ENCODE data around the gene PNPLA5. TPM values are rescaled to one million over a fixed set of nuclear protein-coding genes. Genes with fewer than 3 reads are reported as not detected.
A peak's percentile ranks its signal among the peaks of the same experiment; 100 is the strongest.

Gene PNPLA5
- total and polyA plus RNA-seq, 8 donors = not detected

- TF ChIP-seq CTCF (IDR thresholded peaks at IDR 0.05) = no peak
- 74 to 81% methylated on average over 10 of the region's 10 CpGs for WGBS, 2 donors
- ATAC-seq (no peak), FAIRE-seq (no peak), DNase-seq (peak in 2 of 6 donors; percentile 2 to 38)
- no peaks in the 10 kb centered on the region for H3K4me1 ChIP-seq
- no peaks in the 10 kb centered on the region for H3K36me3 ChIP-seq
- no peak overlapping the region for H3K4me3 ChIP-seq
- no peaks in the 10 kb centered on the region for H3K27me3 ChIP-seq
- H3K9me3 ChIP-seq = no peaks in the 10 kb centered on the region
- H3K27ac ChIP-seq = no peak overlapping the region
- intact Hi-C loops (cut with DNase I) = no loop called here
These were observed 53.7 kb downstream of the PNPLA5 start for GRCh38 chr22:43838161-43838560.

- H3K27ac ChIP-seq = no peak overlapping the region
- peak in 1 of 6 donors; percentile 2 for DNase-seq
- TF ChIP-seq CTCF (IDR thresholded peaks at IDR 0.05) = no peak
- no peak for FAIRE-seq
- no peaks in the 10 kb centered on the region for H3K36me3 ChIP-seq
- H3K4me1 ChIP-seq = no peaks in the 10 kb centered on the region
- 66 to 73% methylated on average over 9 of the region's 9 CpGs for WGBS, 2 donors
- no peaks in the 10 kb centered on the region for H3K9me3 ChIP-seq
- no peak overlapping the region for H3K4me3 ChIP-seq
- ATAC-seq = no peak
- intact Hi-C loops (cut with DNase I) = no loop called here
- H3K27me3 ChIP-seq = no peaks in the 10 kb centered on the region
These were observed 54.1 kb downstream of the PNPLA5 start for GRCh38 chr22:43837666-43838065.

GRCh38 chr22:43835736-43836135 lies 56.1 kb downstream of the PNPLA5 start:
- intact Hi-C loops (cut with DNase I) = no loop called here
- no peak for TF ChIP-seq CTCF (IDR thresholded peaks at IDR 0.05)

GRCh38 chr22:43835166-43835565 lies 56.6 kb downstream of the PNPLA5 start:
- intact Hi-C loops (cut with DNase I) = no loop called here
- Histone ChIP-seq H3K27me3 (no peaks in the 10 kb centered on the region), H3K4me1 (no peaks in the 10 kb centered on the region), H3K27ac (no peak overlapping the region), H3K9me3 (no peaks in the 10 kb centered on the region), H3K36me3 (no peaks in the 10 kb centered on the region), H3K4me3 (no peak overlapping the region)
- TF ChIP-seq CTCF (IDR thresholded peaks at IDR 0.05) = no peak
- 41 to 64% methylated on average over 11 to 12 of the region's 12 CpGs for WGBS, 2 donors
- ATAC-seq = no peak
- DNase-seq = peak in 2 of 6 donors; percentile 3 to 25
- FAIRE-seq = no peak

More at GRCh38 chr22:43835736-43836135, 56.1 kb downstream of the PNPLA5 start:
- Histone ChIP-seq H3K9me3 (no peaks in the 10 kb centered on the region), H3K4me3 (no peak overlapping the region), H3K36me3 (no peaks in the 10 kb centered on the region), H3K27ac (no peak overlapping the region), H3K27me3 (no peaks in the 10 kb centered on the region), H3K4me1 (no peaks in the 10 kb centered on the region)
- FAIRE-seq = no peak
- no peak for ATAC-seq
- 57 to 70% methylated on average over 12 to 13 of the region's 13 CpGs for WGBS, 2 donors
- peak in 1 of 6 donors; percentile 7 for DNase-seq

GRCh38 chr22:43833286-43834240 lies 58.2 kb downstream of the PNPLA5 start:
- no peak for TF ChIP-seq CTCF (IDR thresholded peaks at IDR 0.05)
- WGBS, 2 donors = 59 to 75% methylated on average over 35 to 36 of the region's 36 CpGs
- ATAC-seq (no peak), FAIRE-seq (no peak), DNase-seq (peak in 3 of 6 donors; percentile 13 to 50 (median 48))
- no peaks in the 10 kb centered on the region for H3K4me1 ChIP-seq
- no peaks in the 10 kb centered on the region for H3K9me3 ChIP-seq
- H3K27me3 ChIP-seq = no peaks in the 10 kb centered on the region
- no peak overlapping the region for H3K4me3 ChIP-seq
- H3K27ac ChIP-seq = no peak overlapping the region
- intact Hi-C loops (cut with DNase I) = no loop called here
- no peaks in the 10 kb centered on the region for H3K36me3 ChIP-seq

Measured in pancreas (tissue), 10 donors.